Measurements from ENCODE around the gene F12. TPM values are rescaled to one million over a fixed set of nuclear protein-coding genes. Genes with fewer than 3 reads are reported as not detected.

F12 gene
- total RNA-seq, 1 experiment from 2014 or later: 30.0 TPM

DNA sequence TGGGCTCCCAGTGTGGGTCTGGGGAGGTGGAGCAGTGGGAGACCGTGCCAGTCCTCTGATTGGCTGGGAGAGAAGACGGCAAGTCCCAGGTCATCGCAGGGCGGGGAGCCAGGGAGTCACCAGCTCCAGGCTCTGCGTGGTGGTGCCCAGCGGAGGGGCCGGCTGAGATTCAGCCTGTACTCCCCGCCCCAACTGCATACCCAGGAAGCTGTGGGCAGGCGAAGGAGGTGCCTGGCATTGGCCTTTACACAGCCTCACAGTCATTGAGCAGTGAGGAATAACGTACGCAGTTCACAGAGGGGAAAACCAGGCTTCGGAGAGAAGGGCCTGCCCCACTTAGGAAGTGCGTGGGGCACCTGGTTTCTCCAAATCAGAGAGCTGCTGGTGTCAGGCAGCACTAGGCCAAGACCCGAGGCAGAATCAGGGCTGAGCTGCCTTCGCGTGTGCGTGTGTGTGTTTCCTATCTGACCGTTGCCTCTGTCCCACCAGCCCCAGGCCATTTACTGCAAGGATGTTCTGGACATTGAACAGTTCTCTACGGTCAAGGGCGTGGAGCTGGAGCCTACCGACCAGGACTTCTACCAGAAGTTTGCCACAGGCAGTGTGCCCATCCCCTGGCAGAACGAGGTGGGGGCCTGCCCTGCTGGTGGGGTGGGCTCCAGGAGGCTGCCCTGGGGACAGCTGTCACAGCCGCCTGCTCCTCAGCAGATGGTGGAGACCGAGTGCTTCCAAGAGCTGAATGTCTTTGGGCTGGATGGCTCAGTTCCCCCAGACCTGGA is 31.0 kb upstream of the F12 start:
- peaks cover 9 to 29% of the 10 kb centered on the region in 2 experiments; a peak in 3 of 4 replicates for H3K36me3 ChIP-seq (ENCODE audit: control insufficient read depth in 1 of 2, insufficient read depth in 2 of 2, low read length in 2 of 2)
- no peaks in the 10 kb centered on the region for H3K9me3 ChIP-seq (ENCODE audit: control insufficient read depth in 1 of 2, insufficient read depth in 1 of 2, low read depth in 1 of 2, low read length in 2 of 2)
- no peak overlapping the region for H3K9ac ChIP-seq (ENCODE audit: low read length)
- TF ChIP-seq CEBPB (IDR thresholded peaks at IDR 0.05; ENCODE audit: low read depth): no peak
- no peak for TF ChIP-seq EZH2phosphoT487 (IDR thresholded peaks at IDR 0.05; ENCODE audit: borderline replicate concordance)
- TF ChIP-seq JUND (IDR thresholded peaks at IDR 0.05): no peak
- TF ChIP-seq, protein P1, sequence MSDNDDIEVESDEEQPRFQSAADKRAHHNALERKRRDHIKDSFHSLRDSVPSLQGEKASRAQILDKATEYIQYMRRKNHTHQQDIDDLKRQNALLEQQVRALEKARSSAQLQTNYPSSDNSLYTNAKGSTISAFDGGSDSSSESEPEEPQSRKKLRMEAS (IDR thresholded peaks at IDR 0.05): no peak
- DNase-seq (ENCODE audit: low read depth, low spot score) (no peak), ATAC-seq (no peak; the same call in 1 of the 2 replicates)
- no peak overlapping the region; the same call in 1 of the 2 replicates for H3K27ac ChIP-seq (ENCODE audit: low read depth, low read length)
- ChIA-PET CTCF (interaction anchor here (1.0 kb wide), 1 partner anchor 36 kb away, joined by 3 read pairs; no protein-coding TSS in a partner anchor), RAD21 (ENCODE audit: low non-redundant PET in 1 of 2, low total read pairs in 2 of 2, uncharacterized antibody in 2 of 2, unreplicated experiment in 2 of 2) (no interaction called here), POLR2A (interaction anchor here (0.5 to 1.4 kb wide), 2 partner anchors 14 to 354 kb away, joined by 3 to 5 read pairs; partner anchors contain the start of genes FGFR4 and GRK6)
- no peak overlapping the region for H2AFZ ChIP-seq (ENCODE audit: low read depth, low read length, poor library complexity, severe bottlenecking)
- peaks cover 3% of the 10 kb centered on the region; the same call in 1 of the 2 replicates for H4K20me1 ChIP-seq (ENCODE audit: insufficient read depth)
- H3K4me1 ChIP-seq (ENCODE audit: control insufficient read depth in 1 of 2, insufficient read depth in 2 of 2, low read length in 2 of 2): peaks cover 0 to 23% of the 10 kb centered on the region in 2 experiments; a peak in 2 of 4 replicates
- no peaks in the 10 kb centered on the region for H3K27me3 ChIP-seq (ENCODE audit: insufficient read depth, low read length)
- intact Hi-C loops (cut with micrococcal nuclease): no loop called here
- peaks cover 22% of the 10 kb centered on the region; the same call in 1 of the 2 replicates for H3K79me2 ChIP-seq (ENCODE audit: insufficient read depth, low read length)
- H3K4me3 ChIP-seq (replicated peaks in 1 of 2; ENCODE audit: low read depth in 1 of 2, low read length in 2 of 2): no peak overlapping the region
- H3K4me2 ChIP-seq (ENCODE audit: low read length): no peak overlapping the region
- no peaks in the 10 kb centered on the region for H3K9me2 ChIP-seq (ENCODE audit: insufficient read depth)
- no TSS peak for BruUV-seq (replicated peaks)

DNA sequence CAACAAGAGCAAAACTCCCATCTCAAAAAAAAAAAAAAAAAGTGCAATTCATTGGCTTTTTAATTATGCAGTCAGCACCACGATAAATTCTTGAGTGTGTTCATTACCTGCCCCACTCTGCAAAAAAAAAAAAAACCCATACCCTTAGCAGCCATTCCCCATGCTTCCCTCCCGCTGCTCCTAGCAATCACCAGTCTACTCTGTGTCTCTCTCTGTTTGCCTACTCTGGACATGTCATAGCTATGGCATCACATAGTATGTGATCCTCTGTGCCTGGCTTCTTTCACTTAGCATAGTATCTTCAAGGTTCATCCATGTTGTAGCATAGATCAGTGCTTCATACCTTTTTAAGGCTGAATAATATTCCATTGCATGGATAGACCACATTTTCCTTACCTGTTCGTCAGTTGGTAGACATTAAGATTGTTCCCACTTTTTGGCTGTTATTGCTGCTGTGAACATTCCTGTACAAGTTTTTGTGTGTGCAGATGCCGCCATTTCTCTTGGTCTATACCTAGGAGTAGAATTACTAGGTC is 30.2 kb upstream of the F12 start:
- Histone ChIP-seq H3K27ac (ENCODE audit: low read depth, low read length) (no peak overlapping the region), H4K20me1 (ENCODE audit: insufficient read depth) (peaks cover 3% of the 10 kb centered on the region; the same call in 1 of the 2 replicates), H3K36me3 (ENCODE audit: control insufficient read depth in 1 of 2, insufficient read depth in 2 of 2, low read length in 2 of 2) (peaks cover 13 to 28% of the 10 kb centered on the region in 2 experiments; a peak in 3 of 4 replicates), H2AFZ (ENCODE audit: low read depth, low read length, poor library complexity, severe bottlenecking) (no peak overlapping the region), H3K4me3 (replicated peaks in 1 of 2; ENCODE audit: low read depth in 1 of 2, low read length in 2 of 2) (no peak overlapping the region), H3K9ac (ENCODE audit: low read length) (no peak overlapping the region), H3K4me1 (ENCODE audit: control insufficient read depth in 1 of 2, insufficient read depth in 2 of 2, low read length in 2 of 2) (peaks cover 0 to 15% of the 10 kb centered on the region in 2 experiments; a peak in 2 of 4 replicates), H3K79me2 (ENCODE audit: insufficient read depth, low read length) (peaks cover 14% of the 10 kb centered on the region; the same call in 1 of the 2 replicates), H3K9me2 (ENCODE audit: insufficient read depth) (no peaks in the 10 kb centered on the region), H3K9me3 (ENCODE audit: control insufficient read depth in 1 of 2, insufficient read depth in 1 of 2, low read depth in 1 of 2, low read length in 2 of 2) (no peaks in the 10 kb centered on the region), H3K4me2 (ENCODE audit: low read length) (no peak overlapping the region), H3K27me3 (ENCODE audit: insufficient read depth, low read length) (no peaks in the 10 kb centered on the region)
- no TSS peak for BruUV-seq (replicated peaks)
- intact Hi-C loops (cut with micrococcal nuclease): no loop called here
- TF ChIP-seq, protein P2, sequence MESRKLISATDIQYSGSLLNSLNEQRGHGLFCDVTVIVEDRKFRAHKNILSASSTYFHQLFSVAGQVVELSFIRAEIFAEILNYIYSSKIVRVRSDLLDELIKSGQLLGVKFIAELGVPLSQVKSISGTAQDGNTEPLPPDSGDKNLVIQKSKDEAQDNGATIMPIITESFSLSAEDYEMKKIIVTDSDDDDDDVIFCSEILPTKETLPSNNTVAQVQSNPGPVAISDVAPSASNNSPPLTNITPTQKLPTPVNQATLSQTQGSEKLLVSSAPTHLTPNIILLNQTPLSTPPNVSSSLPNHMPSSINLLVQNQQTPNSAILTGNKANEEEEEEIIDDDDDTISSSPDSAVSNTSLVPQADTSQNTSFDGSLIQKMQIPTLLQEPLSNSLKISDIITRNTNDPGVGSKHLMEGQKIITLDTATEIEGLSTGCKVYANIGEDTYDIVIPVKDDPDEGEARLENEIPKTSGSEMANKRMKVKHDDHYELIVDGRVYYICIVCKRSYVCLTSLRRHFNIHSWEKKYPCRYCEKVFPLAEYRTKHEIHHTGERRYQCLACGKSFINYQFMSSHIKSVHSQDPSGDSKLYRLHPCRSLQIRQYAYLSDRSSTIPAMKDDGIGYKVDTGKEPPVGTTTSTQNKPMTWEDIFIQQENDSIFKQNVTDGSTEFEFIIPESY (IDR thresholded peaks at IDR 0.05; ENCODE audit: extremely low read depth, insufficient replicate concordance, low read length): no peak
- TF ChIP-seq, protein P3, sequence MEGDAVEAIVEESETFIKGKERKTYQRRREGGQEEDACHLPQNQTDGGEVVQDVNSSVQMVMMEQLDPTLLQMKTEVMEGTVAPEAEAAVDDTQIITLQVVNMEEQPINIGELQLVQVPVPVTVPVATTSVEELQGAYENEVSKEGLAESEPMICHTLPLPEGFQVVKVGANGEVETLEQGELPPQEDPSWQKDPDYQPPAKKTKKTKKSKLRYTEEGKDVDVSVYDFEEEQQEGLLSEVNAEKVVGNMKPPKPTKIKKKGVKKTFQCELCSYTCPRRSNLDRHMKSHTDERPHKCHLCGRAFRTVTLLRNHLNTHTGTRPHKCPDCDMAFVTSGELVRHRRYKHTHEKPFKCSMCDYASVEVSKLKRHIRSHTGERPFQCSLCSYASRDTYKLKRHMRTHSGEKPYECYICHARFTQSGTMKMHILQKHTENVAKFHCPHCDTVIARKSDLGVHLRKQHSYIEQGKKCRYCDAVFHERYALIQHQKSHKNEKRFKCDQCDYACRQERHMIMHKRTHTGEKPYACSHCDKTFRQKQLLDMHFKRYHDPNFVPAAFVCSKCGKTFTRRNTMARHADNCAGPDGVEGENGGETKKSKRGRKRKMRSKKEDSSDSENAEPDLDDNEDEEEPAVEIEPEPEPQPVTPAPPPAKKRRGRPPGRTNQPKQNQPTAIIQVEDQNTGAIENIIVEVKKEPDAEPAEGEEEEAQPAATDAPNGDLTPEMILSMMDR (IDR thresholded peaks at IDR 0.05 in 2 of 3, conservative IDR thresholded peaks at IDR 0.05 in 1 of 3; ENCODE audit: borderline replicate concordance in 1 of 3, insufficient read depth in 1 of 3, low read depth in 2 of 3, low read length in 2 of 3): no peak
- no peak for TF ChIP-seq CBX3 (IDR thresholded peaks at IDR 0.05; ENCODE audit: low read depth)
- TF ChIP-seq, protein P4, sequence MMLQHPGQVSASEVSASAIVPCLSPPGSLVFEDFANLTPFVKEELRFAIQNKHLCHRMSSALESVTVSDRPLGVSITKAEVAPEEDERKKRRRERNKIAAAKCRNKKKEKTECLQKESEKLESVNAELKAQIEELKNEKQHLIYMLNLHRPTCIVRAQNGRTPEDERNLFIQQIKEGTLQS (IDR thresholded peaks at IDR 0.05): no peak
- no peak for TF ChIP-seq ZNF274 (IDR thresholded peaks at IDR 0.05; ENCODE audit: low read depth, low read length)
- TF ChIP-seq CEBPB (IDR thresholded peaks at IDR 0.05; ENCODE audit: low read depth): no peak
- TF ChIP-seq EGR1 (IDR thresholded peaks at IDR 0.05; ENCODE audit: low read depth): no peak
- no peak for TF ChIP-seq FOSL1 (IDR thresholded peaks at IDR 0.05; ENCODE audit: low read depth)
- no peak for TF ChIP-seq ELF1 (IDR thresholded peaks at IDR 0.05; ENCODE audit: borderline replicate concordance, low read depth)
- ATAC-seq: no peak
- DNase-seq (ENCODE audit: low read depth, low spot score): no peak
- RAD21 ChIA-PET (ENCODE audit: low non-redundant PET in 1 of 2, low total read pairs in 2 of 2, uncharacterized antibody in 2 of 2, unreplicated experiment in 2 of 2): no interaction called here
- POLR2A ChIA-PET: interaction anchor here (1.4 kb wide), 1 partner anchor 13 kb away, joined by 5 read pairs; the partner anchor contains the start of gene GRK6
- CTCF ChIA-PET: no interaction called here
